Measurements from ENCODE around the gene NVL.

- TF ChIP-seq CTCF (IDR thresholded peaks at IDR 0.05; ENCODE audit: low read length) (no peak), EZH2 (optimal IDR thresholded peaks at IDR 0.05; ENCODE audit: low read depth, low read length) (no peak), EZH2phosphoT487 (IDR thresholded peaks at IDR 0.05; ENCODE audit: low read length) (no peak)
These were observed 92.7 kb downstream of the NVL start for GRCh38 chr1:224237119-224237881.
